IMR-90 (cell line): ENCODE data around the gene FMR1. TPM values are rescaled to one million over a fixed set of nuclear protein-coding genes. Genes with fewer than 3 reads are reported as not detected.

Experiments used
- ATAC-seq: fragments of 200-7000 bp; cut with Tn5 transposase; 2 replicates; pipeline ENCODE4 v1.9.1; 2020; ENCODE audit warnings: low read depth, mild to moderate bottlenecking, moderate library complexity
- BruUV-seq: library from RNA; stranded (reverse); fragments of 400-500 nt; replicated peaks from 2 replicates; lab custom pipeline; 2021; lab: Mats Ljungman, UMichigan
- CTCF ChIA-PET: fragments of 300-600 bp; formaldehyde crosslinking; extraction: SDS; loops from one replicate; lab custom pipeline; 2021; ENCODE audit warnings: antibody characterized with exemption; lab: Yijun Ruan, JAX
- POLR2A ChIA-PET: fragments of 300-600 bp; sonication (Branson Sonifier 250); formaldehyde crosslinking; loops from one replicate; lab custom pipeline; 2022; ENCODE audit warnings: antibody characterized with exemption; ENCODE audit not compliant: unreplicated experiment; lab: Charles Lee
- DNase-seq: peaks from one replicate; pipeline ENCODE4 v3.0.0; 2013
- H2AFZ ChIP-seq: replicated peaks from 2 replicates; pipeline ENCODE3; 2013; ENCODE audit warnings: low read length, mild to moderate bottlenecking; ENCODE audit not compliant: poor library complexity
- H2AK5ac ChIP-seq: 2 replicates; pipeline ENCODE4 v1.6.1; 2013; ENCODE audit warnings: low read depth, low read length, inconsistent platforms
- H2AK9ac ChIP-seq: replicated peaks from 2 replicates; pipeline ENCODE3; 2013; ENCODE audit warnings: mild to moderate bottlenecking, low read depth, low read length, moderate library complexity; ENCODE audit not compliant: poor library complexity
- H2BK120ac ChIP-seq: 2 replicates; pipeline ENCODE4 v1.6.1; 2013; ENCODE audit warnings: low read depth, low read length, inconsistent platforms
- H2BK15ac ChIP-seq: 3 replicates; pipeline ENCODE4 v1.6.1; 2013; ENCODE audit warnings: low read depth, low read length, inconsistent platforms
- H2BK20ac ChIP-seq: 2 replicates; pipeline ENCODE4 v1.6.1; 2013; ENCODE audit warnings: low read depth, mild to moderate bottlenecking, inconsistent platforms, low read length, moderate library complexity
- H2BK5ac ChIP-seq: 2 replicates; pipeline ENCODE4 v1.6.1; 2013; ENCODE audit warnings: mild to moderate bottlenecking, low read depth, low read length, inconsistent platforms; ENCODE audit not compliant: poor library complexity, severe bottlenecking
- H3K14ac ChIP-seq: replicated peaks from 2 replicates; pipeline ENCODE4 v1.6.1; 2013; ENCODE audit warnings: low read depth, low read length, inconsistent platforms
- H3K18ac ChIP-seq: 2 replicates; pipeline ENCODE4 v1.6.1; 2013; ENCODE audit warnings: low read depth, low read length, control low read depth
- H3K23ac ChIP-seq: 2 replicates; pipeline ENCODE4 v1.6.1; 2013; ENCODE audit warnings: low read depth, low read length, inconsistent platforms
- H3K27ac ChIP-seq: 2 replicates; pipeline ENCODE4 v1.5.1; 2013; ENCODE audit warnings: mild to moderate bottlenecking, control low read depth, low read length; ENCODE audit not compliant: insufficient read depth
- H3K27me3 ChIP-seq: 2 replicates; pipeline ENCODE4 v1.6.1; 2013; ENCODE audit warnings: low read length; ENCODE audit not compliant: control insufficient read depth, insufficient read depth
- H3K36me3 ChIP-seq: 2 replicates; pipeline ENCODE4 v1.6.1; 2013; ENCODE audit warnings: low read length, mixed read lengths; ENCODE audit not compliant: control insufficient read depth, insufficient read depth
- H3K4ac ChIP-seq: 2 replicates; pipeline ENCODE4 v1.6.1; 2013; ENCODE audit warnings: low read depth, low read length, inconsistent platforms
- H3K4me1 ChIP-seq: 2 replicates; pipeline ENCODE4 v1.6.1; 2013; ENCODE audit warnings: low read length, mixed read lengths; ENCODE audit not compliant: control insufficient read depth, insufficient read depth
- H3K4me2 ChIP-seq: 2 replicates; pipeline ENCODE4 v1.6.1; 2013; ENCODE audit warnings: low read depth, mild to moderate bottlenecking, control low read depth, low read length, moderate library complexity
- H3K4me3 ChIP-seq: 2 replicates; pipeline ENCODE4 v1.5.1; 2013; ENCODE audit warnings: low read depth, mild to moderate bottlenecking, control low read depth, low read length, moderate library complexity; ENCODE audit not compliant: insufficient read depth
- H3K56ac ChIP-seq: 2 replicates; pipeline ENCODE4 v1.6.1; 2013; ENCODE audit warnings: low read length, inconsistent platforms; ENCODE audit not compliant: insufficient read depth; ENCODE audit errors: extremely low read depth
- H3K79me1 ChIP-seq, 2 experiments: 2 replicates each; pipeline ENCODE4 v1.6.1; 2013; ENCODE audit warnings: low read length in 2 of 2, inconsistent platforms in 1 of 2, low read depth in 1 of 2
- H3K9ac ChIP-seq: 2 replicates; pipeline ENCODE4 v1.6.1; 2013; ENCODE audit warnings: low read depth, low read length, control low read depth
- H3K9me1 ChIP-seq: 2 replicates; pipeline ENCODE4 v1.6.1; 2013; ENCODE audit warnings: low read length, inconsistent platforms; ENCODE audit not compliant: insufficient read depth
- H3K9me3 ChIP-seq: 2 replicates; pipeline ENCODE4 v1.6.1; 2013; ENCODE audit warnings: low read length; ENCODE audit not compliant: control insufficient read depth, insufficient read depth
- H4K20me1 ChIP-seq: 2 replicates; pipeline ENCODE4 v1.6.1; 2013; ENCODE audit warnings: low read length, inconsistent platforms; ENCODE audit not compliant: insufficient read depth
- H4K5ac ChIP-seq: 2 replicates; pipeline ENCODE4 v1.6.1; 2013; ENCODE audit warnings: mild to moderate bottlenecking, low read depth, low read length, control low read depth
- H4K8ac ChIP-seq, 2 experiments: 2 replicates each; pipeline ENCODE4 v1.6.1; 2013; ENCODE audit warnings: low read depth in 2 of 2, low read length in 2 of 2, control low read depth in 1 of 2, inconsistent platforms in 1 of 2
- H4K91ac ChIP-seq: 2 replicates; pipeline ENCODE4 v1.6.1; 2013; ENCODE audit warnings: low read depth, low read length, inconsistent platforms; ENCODE audit not compliant: insufficient read depth
- CTCF ChIP-seq: conservative IDR thresholded peaks from 2 replicates; pipeline ENCODE4 v1.5.1; 2012; ENCODE audit warnings: mild to moderate bottlenecking, low read depth, low read length, improper control_type of control experiment
- WGBS, 2 experiments: methylation state at CpG; one replicate each; pipeline versions ENCODE4 v1.1.5 to v1.1.7; 2013; ENCODE audit warnings: missing lambda C conversion rate in 2 of 2; ENCODE audit not compliant: insufficient read length in 1 of 2; ENCODE audit errors: extremely low coverage in 2 of 2; 5-methylcytosine and 5-hydroxymethylcytosine counted together
- dilution Hi-C: fragments of 300-500 bp; cut with HindIII; formaldehyde crosslinking; loops from one replicate; pipeline ENCODE4 v1.14.3; 2018; ENCODE audit warnings: low sequenced_read_pairs; ENCODE audit not compliant: unreplicated experiment
- in situ Hi-C: fragments of 300-500 bp; cut with MboI; formaldehyde crosslinking; loops from 3 replicates; pipeline ENCODE4 v1.14.3; 2019; ENCODE audit warnings: low sequenced_read_pairs, inconsistent platforms, mixed read lengths
- intact Hi-C: fragments of 100-400 bp; cut with micrococcal nuclease; formaldehyde crosslinking; loops from 2 replicates; pipeline ENCODE4 v1.10.0; 2022
- polyA plus RNA-seq, 3 experiments: library from polyadenylated mRNA; depleted of rRNA; stranded (reverse); fragments of >200 nt; gene quantifications; 2 replicates each; pipeline ENCODE4 v1.2.3, GENCODE V29; 2012; ENCODE audit warnings: low replicate concordance in 1 of 3
- total RNA-seq: library from RNA; depleted of rRNA; stranded (reverse); fragments of >200 nt; gene quantifications from 2 replicates; pipeline ENCODE4 v1.2.3, GENCODE V29; 2012

FMR1 gene
- total and polyA plus RNA-seq, 2 of the 4 experiments (the other 2 are of a cell fraction): 12.2 to 17.6 TPM

GRCh38 chrX:147948531-147948930, 36.8 kb downstream of the FMR1 start:
- no peak overlapping the region for H3K9ac ChIP-seq
- BruUV-seq: no TSS peak
- DNase-seq (no peak), ATAC-seq (no peak)
- no peak overlapping the region for H2AK9ac ChIP-seq
- no peak overlapping the region for H3K4me3 ChIP-seq
- no peak overlapping the region for H2BK20ac ChIP-seq
- H3K79me1 ChIP-seq: no peaks in the 10 kb centered on the region
- H3K9me3 ChIP-seq: no peaks in the 10 kb centered on the region
- no peaks in the 10 kb centered on the region for H3K27me3 ChIP-seq
- TF ChIP-seq CTCF: no peak
- H2AFZ ChIP-seq: no peak overlapping the region
- H2BK5ac ChIP-seq: no peak overlapping the region
- in situ Hi-C loops (no loop called here), dilution Hi-C loops (no loop called here), intact Hi-C loops (no loop called here)
- H4K91ac ChIP-seq: no peak overlapping the region
- peaks cover 1% of the 10 kb centered on the region; the same call in 1 of the 2 replicates for H3K36me3 ChIP-seq
- H3K27ac ChIP-seq: no peak overlapping the region
- no peak overlapping the region for H4K5ac ChIP-seq
- H3K4me1 ChIP-seq: no peaks in the 10 kb centered on the region
- H3K9me1 ChIP-seq: no peaks in the 10 kb centered on the region
- no peak overlapping the region for H3K4me2 ChIP-seq
- no peak overlapping the region for H3K18ac ChIP-seq
- H2BK120ac ChIP-seq: no peak overlapping the region
- no peak overlapping the region for H2AK5ac ChIP-seq
- H3K23ac ChIP-seq: no peak overlapping the region
- no peak overlapping the region for H3K14ac ChIP-seq
- POLR2A ChIA-PET: no interaction called here
- no peak overlapping the region for H3K4ac ChIP-seq
- WGBS, 2 experiments: 100% methylated on average over 1 of the region's 7 CpGs; no CpG with 5 or more reads in 1 of the 2 experiments
- H2BK15ac ChIP-seq: no peak overlapping the region
- no peaks in the 10 kb centered on the region for H4K20me1 ChIP-seq
- H4K8ac ChIP-seq: no peak overlapping the region
- CTCF ChIA-PET: no interaction called here
- no peak overlapping the region for H3K56ac ChIP-seq
